Fibroblast of the conjunctiva (primary cell): ENCODE measurements around the gene RNF220.

Experiments
- DNase-seq: peaks from one replicate; pipeline ENCODE4 v3.0.0-alpha.2; 2010; ENCODE audit warnings: low read depth

RNF220 gene

GRCh38 chr1:44587796-44588460 is 182.9 kb downstream of the RNF220 start:
- DNase-seq = no peak

DNA sequence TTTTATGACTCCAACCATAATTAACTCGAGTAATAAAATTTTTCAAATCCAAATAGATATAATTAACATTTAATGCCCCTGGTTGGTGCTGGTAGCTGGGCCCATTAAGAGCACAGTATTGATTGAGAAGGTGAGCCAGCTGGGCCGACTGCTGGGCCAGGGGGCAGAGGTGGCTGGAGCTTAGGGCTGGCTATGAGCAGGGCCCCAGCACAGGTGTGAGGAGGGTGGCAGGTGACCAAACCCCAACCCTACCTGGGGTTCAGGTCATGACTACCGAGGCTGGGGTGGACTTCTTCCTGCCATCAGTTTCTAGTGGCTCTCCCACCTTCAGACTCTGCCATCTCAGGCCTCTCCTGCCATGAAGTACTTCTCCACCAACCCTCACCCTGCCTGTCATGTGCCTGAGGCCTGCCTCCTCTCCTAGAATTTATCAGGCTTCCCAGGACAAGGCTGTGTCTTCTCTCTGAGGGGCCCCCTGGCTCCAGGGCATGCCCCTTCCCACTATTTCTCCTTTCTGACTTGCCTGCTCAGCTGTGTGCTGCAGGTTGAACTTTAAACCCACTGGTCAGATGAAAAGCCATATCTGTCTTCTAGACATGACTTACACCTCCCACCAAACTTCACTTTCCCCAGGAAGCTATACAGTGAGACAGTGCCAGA is 183.6 kb downstream of the RNF220 start:
- DNase-seq = no peak

DNA sequence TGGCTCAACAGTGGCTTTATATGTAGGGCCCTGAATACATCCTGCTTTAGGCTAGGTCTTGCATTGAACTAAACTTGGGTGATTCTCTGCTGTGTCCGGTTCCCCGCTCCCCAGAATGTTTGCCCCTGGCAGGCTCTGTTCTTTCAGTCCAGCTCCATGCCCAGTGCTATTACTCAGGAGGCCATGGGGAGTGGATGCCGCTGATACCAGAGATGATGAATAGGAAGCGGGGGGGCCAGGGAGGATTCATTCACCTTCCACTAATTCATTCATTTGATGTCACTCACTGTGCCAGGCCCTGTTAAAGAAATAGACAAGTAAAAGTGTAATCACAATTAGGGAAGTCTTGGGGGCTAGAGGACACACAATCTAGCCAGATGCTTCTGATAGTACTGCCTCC is 185.4 kb downstream of the RNF220 start:
- DNase-seq = no peak

- DNase-seq = no peak
Observed at GRCh38 chr1:44591381-44591780, 186.3 kb downstream of the RNF220 start.

- no peak for DNase-seq
Observed at GRCh38 chr1:44592208-44593145, 187.4 kb downstream of the RNF220 start.

DNA sequence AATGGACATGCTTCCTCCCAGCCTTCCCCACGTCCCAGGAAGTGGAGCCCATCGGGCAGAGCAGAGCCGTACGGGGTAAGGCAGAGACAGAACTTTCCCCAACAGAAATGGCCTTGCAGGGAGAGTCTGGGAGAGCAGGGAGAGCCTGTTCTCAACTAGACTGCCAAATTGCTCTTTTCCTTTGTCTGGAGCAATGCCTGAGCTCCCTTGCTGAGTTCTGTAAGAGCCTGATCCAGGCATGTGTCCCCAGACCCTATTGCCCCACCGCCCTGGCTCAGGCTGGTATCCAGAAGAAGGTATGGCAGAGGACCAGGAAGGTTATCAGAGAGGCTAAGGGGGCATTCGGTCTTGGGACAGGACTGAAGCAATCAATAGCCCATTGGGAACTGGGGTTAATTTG is 189.3 kb downstream of the RNF220 start:
- DNase-seq = no peak

DNA sequence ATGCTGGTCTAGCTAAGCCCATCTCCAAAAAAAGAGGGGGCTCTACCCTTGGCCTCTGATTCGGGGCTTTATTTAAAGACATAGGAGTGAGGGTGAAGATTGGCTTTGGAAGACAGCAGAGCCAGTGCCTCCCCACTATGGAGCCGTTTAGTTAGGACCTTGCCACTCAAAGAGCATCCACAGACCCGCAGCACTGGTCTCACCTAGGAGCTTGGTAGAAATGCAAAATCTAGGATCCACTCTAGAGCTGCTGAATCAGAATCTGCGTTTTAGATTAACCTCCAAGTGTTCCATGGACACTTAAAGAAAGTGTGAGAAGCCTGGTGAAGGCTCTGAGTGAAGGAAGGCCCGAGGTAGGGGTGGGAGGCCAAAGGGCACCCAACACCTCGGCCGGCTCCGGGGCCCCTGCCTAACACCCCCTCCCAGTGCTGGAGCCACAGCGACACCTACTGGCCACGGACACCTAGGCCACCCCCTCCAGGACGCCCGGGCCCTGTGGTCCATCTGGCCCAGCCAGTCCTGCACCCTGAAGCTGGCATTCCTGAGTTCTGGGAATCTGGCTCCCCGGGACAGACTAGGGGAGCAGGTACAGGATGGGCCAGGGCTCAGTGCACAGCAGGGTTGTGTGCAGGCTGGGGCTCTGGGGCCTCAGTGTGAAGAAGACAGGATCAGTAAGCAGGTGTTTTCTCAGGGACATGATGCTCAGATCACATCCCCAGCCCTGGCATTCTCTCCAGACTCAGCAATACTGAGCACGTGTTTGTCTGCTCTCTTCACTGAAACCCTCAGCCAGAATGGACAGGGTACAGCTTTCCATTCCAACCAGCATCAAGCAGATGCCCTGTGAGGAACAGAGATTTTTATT is 190.0 kb downstream of the RNF220 start:
- DNase-seq = no peak

GRCh38 chr1:44596511-44596910 is 191.5 kb downstream of the RNF220 start:
- DNase-seq = no peak

DNA sequence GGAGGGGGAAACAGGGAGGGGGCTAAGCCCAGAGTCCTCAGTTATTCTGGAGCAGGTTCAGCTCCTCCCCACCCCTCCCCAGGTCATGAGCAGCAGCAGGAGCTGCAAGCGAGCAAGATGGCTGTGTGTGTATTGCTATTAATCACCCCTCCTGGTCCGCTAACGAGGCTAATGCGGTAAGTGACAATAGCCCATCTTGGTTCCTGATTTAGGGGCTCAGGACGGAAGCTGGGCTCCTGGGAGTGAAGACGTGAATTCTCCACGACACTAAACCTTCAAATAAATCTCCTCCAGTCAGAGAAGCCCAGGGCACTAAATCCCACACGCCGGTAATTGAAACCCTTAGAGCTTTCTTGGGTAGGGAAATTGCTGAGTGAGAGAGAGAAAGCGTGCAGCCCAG is 193.1 kb downstream of the RNF220 start:
- no peak for DNase-seq

- no peak for DNase-seq
Observed at GRCh38 chr1:44602634-44603628, 197.9 kb downstream of the RNF220 start.

GRCh38 chr1:44603718-44604117 is 198.7 kb downstream of the RNF220 start:
- DNase-seq = no peak

- DNase-seq = no peak
Observed at GRCh38 chr1:44604157-44604955, 199.3 kb downstream of the RNF220 start.

GRCh38 chr1:44605914-44606615 is 201.0 kb downstream of the RNF220 start:
- no peak for DNase-seq

GRCh38 chr1:44606701-44607281 is 201.7 kb downstream of the RNF220 start:
- DNase-seq = no peak

GRCh38 chr1:44608141-44608540 is 203.1 kb downstream of the RNF220 start:
- DNase-seq = no peak

GRCh38 chr1:44609412-44609767 is 204.3 kb downstream of the RNF220 start:
- no peak for DNase-seq

- DNase-seq = no peak
Observed at GRCh38 chr1:44609768-44610526, 204.9 kb downstream of the RNF220 start.

- DNase-seq = no peak
Observed at GRCh38 chr1:44610527-44611148, 205.6 kb downstream of the RNF220 start.
